Suprapubic skin (tissue), 3 donors: Measurements from ENCODE around the gene LRRN3.

ENCODE experiments used
- EP300 ChIP-seq: sonication (generic); formaldehyde crosslinking; IDR thresholded peaks from one replicate; pipeline ENCODE4 v1.6.1; 2017; ENCODE audit warnings: antibody characterized with exemption
- TF ChIP-seq, protein P1 (sequence below), 2 donors: fragments of 200-600 bp in 1 of 2; fragments of 450-650 bp in 1 of 2; sonication (generic) in 1 of 2; IDR thresholded peaks; one replicate each; pipeline ENCODE4 v1.5.1; 2016 to 2019; ENCODE audit warnings: antibody characterized with exemption in 2 of 2, mild to moderate bottlenecking in 1 of 2, moderate library complexity in 1 of 2

DNA sequence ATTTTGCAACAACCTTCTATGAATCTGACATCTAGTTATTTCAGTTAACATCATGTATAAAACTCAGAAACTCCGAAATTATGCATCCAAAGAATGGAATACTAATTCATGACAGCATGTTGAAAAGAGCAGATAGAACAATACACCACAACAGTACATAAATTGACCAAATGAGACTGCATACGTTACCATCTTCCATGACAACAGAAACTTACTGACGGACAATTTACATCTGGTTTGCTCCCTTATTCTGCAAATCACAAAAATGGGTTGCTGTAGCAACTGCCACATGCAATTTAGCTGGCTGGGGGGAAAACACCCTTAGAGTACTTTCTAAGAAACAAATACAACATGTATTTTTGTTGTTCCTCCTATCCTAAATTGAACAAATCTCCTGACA is 14.3 kb downstream of the LRRN3 start:
- TF ChIP-seq, protein P1, sequence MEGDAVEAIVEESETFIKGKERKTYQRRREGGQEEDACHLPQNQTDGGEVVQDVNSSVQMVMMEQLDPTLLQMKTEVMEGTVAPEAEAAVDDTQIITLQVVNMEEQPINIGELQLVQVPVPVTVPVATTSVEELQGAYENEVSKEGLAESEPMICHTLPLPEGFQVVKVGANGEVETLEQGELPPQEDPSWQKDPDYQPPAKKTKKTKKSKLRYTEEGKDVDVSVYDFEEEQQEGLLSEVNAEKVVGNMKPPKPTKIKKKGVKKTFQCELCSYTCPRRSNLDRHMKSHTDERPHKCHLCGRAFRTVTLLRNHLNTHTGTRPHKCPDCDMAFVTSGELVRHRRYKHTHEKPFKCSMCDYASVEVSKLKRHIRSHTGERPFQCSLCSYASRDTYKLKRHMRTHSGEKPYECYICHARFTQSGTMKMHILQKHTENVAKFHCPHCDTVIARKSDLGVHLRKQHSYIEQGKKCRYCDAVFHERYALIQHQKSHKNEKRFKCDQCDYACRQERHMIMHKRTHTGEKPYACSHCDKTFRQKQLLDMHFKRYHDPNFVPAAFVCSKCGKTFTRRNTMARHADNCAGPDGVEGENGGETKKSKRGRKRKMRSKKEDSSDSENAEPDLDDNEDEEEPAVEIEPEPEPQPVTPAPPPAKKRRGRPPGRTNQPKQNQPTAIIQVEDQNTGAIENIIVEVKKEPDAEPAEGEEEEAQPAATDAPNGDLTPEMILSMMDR (IDR thresholded peaks at IDR 0.05), result no peak
- no peak for TF ChIP-seq EP300
